NCI-H2171 (cell line): Measurements from ENCODE around the gene ABCB11.

Experiments used
- DNase-seq: peaks from one replicate; lab custom pipeline; 2025; lab: John Stamatoyannopoulos, UW

ABCB11 gene

GRCh38 chr2:168929031-168929430 lies 102.1 kb downstream of the ABCB11 start:
- DNase-seq = no peak

GRCh38 chr2:168928113-168928831 lies 102.9 kb downstream of the ABCB11 start:
- DNase-seq = no peak

GRCh38 chr2:168926621-168927386 lies 104.3 kb downstream of the ABCB11 start:
- no peak for DNase-seq

- DNase-seq = peak; percentile 25
Observed at GRCh38 chr2:168920504-168921157, 110.5 kb downstream of the ABCB11 start.

- no peak for DNase-seq
Observed at GRCh38 chr2:168916331-168916675, 114.8 kb downstream of the ABCB11 start.

- DNase-seq = peak; percentile 76
Observed at GRCh38 chr2:168915441-168916330, 115.4 kb downstream of the ABCB11 start.

GRCh38 chr2:168913495-168913894 lies 117.6 kb downstream of the ABCB11 start:
- no peak for DNase-seq

GRCh38 chr2:168912901-168913369 lies 118.2 kb downstream of the ABCB11 start:
- DNase-seq = peak; percentile 86

GRCh38 chr2:168912466-168912865 lies 118.7 kb downstream of the ABCB11 start:
- no peak for DNase-seq

GRCh38 chr2:168910330-168910729 lies 120.8 kb downstream of the ABCB11 start:
- peak; percentile 88 for DNase-seq

GRCh38 chr2:168907940-168908662 lies 123.0 kb downstream of the ABCB11 start:
- no peak for DNase-seq

- DNase-seq = no peak
Observed at GRCh38 chr2:168904358-168904757, 126.8 kb downstream of the ABCB11 start.

GRCh38 chr2:168903888-168904287 lies 127.2 kb downstream of the ABCB11 start:
- DNase-seq = no peak

GRCh38 chr2:168901003-168901402 lies 130.1 kb downstream of the ABCB11 start, which contains the start of gene G6PC2:
TSS of gene G6PC2 (plus strand) at chr2:168901291. CDS start at chr2:168901332, 41 bp downstream.
- no peak for DNase-seq

GRCh38 chr2:168897449-168897848 lies 133.7 kb downstream of the ABCB11 start:
- DNase-seq = no peak

GRCh38 chr2:168896783-168897182 lies 134.3 kb downstream of the ABCB11 start:
- no peak for DNase-seq

GRCh38 chr2:168895771-168896170 lies 135.4 kb downstream of the ABCB11 start:
- DNase-seq = no peak

GRCh38 chr2:168894720-168895119 lies 136.4 kb downstream of the ABCB11 start:
- no peak for DNase-seq

- no peak for DNase-seq
Observed at GRCh38 chr2:168894101-168894500, 137.0 kb downstream of the ABCB11 start.

GRCh38 chr2:168892327-168892726 lies 138.8 kb downstream of the ABCB11 start:
- no peak for DNase-seq
